HTERT RPE-1 (cell line): ENCODE measurements around the gene PRICKLE1.

Experiments
- in situ Hi-C: fragments of 300-500 bp; cut with MboI; formaldehyde crosslinking; loops from 4 replicates; pipeline ENCODE4 v1.14.3; 2020; ENCODE audit warnings: low sequenced_read_pairs

The PRICKLE1 gene

GRCh38 chr12:42588524-42589464, 752 bp downstream of the PRICKLE1 start:
- in situ Hi-C loops = no loop called here

GRCh38 chr12:42587601-42588523, 1.7 kb downstream of the PRICKLE1 start:
- in situ Hi-C loops = no loop called here

GRCh38 chr12:42586268-42586667, 3.3 kb downstream of the PRICKLE1 start:
- in situ Hi-C loops = no loop called here

DNA sequence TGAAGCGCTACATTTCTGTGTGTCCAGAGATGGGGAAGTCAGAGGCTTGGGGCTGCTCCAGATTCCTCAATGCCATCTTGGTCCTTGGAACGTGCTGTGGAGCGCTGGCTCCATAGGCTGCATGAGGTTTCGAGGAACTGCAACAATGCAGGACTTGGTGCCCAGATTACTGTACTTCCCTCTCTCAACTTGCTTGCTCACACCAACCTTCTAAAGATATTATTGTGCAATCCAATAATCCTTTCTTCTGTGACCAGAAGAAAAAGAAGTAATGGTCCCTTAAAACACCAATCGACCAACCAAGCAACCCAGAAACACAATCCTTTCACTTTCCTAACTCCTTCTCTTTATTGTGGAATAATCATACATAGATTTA, 3.7 kb downstream of the PRICKLE1 start:
- in situ Hi-C loops = no loop called here

- in situ Hi-C loops = no loop called here
These were observed 4.2 kb downstream of the PRICKLE1 start for GRCh38 chr12:42585154-42585840.

DNA sequence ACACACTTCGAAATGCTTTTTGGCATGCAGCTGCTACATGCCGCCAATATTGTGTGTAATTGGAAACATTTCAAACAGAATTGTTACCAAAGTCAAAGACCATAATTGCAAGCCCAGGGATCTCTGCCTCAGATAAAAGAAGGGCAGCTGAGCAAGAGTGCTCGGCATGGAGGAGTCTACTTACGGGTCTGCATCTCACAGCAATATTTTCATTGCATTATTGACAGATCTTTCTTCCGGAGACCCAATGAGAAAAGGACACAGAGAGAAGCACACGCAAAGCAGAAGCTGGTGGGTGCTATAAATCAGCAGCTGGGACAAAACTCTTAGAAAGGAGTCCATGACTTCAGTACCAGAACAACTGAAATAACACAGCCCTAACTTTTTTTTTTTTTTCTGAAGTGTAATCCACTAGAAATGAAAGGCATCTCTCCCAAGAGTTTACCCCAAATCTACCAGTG, 4.9 kb downstream of the PRICKLE1 start:
- in situ Hi-C loops = no loop called here

DNA sequence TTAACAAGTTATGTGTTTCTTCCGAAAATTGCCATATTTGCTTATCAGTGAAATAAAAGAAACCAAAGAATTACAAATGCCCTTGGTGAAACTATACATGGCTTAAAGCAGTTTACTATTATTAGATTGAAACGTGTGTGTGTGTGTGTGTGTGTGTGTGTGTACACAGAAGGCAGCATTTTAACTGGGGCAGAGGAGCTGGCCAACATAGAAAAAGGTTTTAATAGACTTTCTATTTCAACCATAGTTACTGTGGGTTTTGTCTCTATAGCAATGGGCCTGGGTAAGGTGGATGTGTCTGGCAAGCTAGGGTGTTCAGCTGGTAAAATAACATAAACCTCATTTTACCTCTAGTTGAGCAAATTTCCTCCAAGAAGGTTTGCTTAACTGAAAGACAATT, 6.5 kb downstream of the PRICKLE1 start:
- in situ Hi-C loops = no loop called here

DNA sequence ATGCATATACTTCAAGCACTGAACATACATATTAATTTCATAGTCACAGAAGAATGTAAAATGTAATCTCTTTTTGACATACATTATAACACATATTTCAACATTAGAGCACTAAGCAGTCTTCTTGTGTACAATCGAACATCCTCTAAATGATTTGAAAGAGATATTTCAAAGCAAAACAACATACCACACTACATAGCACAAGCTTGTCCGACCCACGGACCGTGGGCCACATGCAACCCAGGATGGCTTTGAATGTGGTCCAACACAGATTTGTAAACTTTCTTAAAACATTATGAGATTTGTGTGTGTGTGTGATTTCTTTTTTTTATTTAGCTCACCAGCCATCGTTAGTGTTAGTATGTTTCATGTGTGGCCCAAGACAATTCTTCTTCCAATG, 7.0 kb downstream of the PRICKLE1 start:
- in situ Hi-C loops = no loop called here

DNA sequence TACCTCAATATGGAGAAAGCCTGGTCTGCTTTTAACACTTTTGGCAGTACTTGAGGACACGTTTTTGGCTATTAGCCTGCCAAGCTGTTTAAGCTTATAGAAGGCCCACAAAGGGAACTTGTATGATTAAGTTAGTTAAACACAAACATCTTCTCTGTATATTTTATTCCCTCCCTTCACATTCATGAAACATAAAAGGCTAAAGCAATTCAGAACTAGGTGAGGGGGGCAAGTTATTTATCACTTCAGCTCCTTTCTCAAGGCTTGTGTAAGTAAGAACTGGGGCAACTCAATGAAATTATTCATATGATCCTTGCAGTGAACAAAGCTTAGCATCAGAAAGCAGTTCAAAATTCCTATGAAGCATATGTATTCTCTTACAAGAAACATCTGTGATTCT, 7.5 kb downstream of the PRICKLE1 start:
- in situ Hi-C loops = no loop called here

DNA sequence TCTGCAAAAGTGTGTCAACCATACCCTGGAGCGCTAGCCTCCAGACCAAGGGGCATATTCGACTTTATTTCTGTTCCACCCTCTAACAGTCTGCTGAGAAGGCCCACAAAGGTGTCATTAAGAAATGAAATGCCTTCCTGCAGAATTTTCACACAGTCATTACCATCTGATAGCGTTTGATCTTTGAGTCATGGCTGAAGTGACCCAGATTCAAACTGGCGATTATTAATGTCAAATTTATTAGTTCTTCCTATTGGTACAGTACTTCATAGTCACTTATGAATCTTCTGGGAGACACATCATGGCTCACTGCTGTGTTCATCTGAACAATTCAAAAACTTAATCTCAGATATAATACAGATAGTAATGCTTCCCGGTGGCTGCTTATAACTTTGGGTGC, 13.2 kb downstream of the PRICKLE1 start:
- in situ Hi-C loops = no loop called here

GRCh38 chr12:42575717-42576116, 13.8 kb downstream of the PRICKLE1 start:
- in situ Hi-C loops = no loop called here

GRCh38 chr12:42574851-42575266, 14.7 kb downstream of the PRICKLE1 start:
- in situ Hi-C loops = no loop called here

DNA sequence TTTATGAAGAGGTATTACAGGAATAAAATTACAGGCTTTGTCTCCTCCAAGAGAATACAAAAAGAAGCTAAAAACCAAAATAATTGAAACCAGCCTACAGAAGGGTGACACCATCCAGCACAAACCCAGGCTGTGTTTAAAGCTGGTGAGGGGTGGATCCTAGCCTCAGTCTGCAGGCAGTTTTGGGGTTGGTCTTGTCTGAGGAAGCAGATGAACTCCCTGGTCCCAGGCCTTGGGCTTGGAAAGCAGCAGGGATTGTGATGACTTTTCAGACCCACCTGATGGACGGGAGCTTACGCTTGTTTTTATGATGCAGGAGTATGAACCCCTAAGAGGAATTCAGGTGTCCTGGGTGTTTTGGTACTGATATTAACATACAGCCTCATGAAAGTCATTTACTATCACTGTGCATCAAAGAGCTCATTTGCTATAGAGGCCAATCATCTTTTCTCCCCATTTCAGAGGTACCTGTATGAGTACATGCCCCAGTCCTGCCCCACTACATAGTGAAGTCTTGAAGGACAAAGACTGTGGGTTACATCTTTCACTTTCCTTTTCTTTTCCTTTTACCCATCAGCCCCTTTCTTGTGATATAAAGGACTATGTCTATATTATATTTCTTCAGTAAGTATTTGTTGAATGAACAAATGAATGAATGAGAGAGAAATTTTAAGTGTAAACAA, 18.1 kb downstream of the PRICKLE1 start:
- in situ Hi-C loops = no loop called here

- in situ Hi-C loops = no loop called here
These were observed 19.5 kb downstream of the PRICKLE1 start for GRCh38 chr12:42570076-42570475.

DNA sequence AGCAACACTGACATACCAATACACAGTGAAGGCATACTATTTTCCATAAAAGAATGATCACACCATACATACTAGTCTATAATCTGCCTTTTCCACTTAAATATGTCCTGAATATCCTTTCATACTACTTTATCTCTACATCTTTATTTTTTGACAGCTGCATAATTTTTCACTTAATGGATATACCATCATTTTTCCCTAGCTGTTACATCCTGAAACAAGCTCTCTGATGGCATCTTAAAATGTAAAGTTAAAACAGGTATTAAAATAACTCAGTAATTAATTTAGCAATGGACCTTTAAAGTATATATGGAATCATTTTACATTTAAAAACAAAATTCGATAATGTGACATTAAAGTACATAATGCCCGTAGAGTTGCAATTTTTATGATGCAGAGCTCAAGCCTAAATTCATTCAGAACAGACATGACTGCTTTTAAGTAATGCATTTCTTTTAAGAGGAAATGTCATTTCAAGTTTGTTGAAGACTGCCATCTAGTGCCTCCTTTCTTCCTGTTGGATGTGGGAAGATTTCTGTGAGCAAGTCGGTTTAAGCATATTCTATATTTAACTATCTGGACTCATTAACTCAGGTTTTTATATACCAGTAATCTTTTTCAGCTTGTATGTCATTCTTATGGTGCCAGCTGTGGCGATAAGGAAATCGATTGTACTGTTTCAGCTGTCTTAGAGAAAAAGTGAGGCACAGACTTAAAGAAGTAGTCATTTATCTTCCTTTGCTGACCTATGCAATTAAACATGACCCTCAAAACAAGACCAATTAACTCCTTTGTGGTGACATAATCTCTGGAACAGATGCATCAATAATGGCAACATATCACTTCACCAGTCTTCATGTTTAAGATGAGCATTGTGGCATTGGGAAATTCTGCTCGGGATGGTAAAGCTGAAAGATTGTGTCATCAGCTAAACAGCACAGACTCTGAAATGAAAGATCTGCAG, 20.3 kb downstream of the PRICKLE1 start:
- in situ Hi-C loops = no loop called here

GRCh38 chr12:42565633-42566032, 23.9 kb downstream of the PRICKLE1 start:
- in situ Hi-C loops = no loop called here

- in situ Hi-C loops = no loop called here
These were observed 24.6 kb downstream of the PRICKLE1 start for GRCh38 chr12:42564996-42565395.

DNA sequence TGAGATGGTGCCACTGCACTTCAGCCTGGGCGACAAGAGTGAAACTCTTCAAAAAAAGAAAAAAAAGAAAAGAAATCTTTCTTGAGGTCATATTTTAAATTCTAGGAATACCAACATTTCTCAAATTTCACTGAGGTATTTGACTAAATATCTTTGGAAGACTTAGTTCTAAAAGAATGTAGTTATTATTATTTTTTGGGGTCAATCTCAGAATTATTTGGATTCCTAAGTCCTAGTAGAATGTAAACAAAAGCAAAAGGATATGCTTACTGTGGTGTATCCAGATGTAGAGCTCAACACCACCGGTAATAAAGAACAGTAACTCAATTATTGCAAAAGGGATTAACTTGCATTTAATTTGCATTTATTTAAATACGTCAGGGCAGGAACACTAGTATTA, 25.0 kb downstream of the PRICKLE1 start:
- in situ Hi-C loops = no loop called here

- in situ Hi-C loops = no loop called here
These were observed 28.6 kb downstream of the PRICKLE1 start for GRCh38 chr12:42560977-42561376.
